Smooth muscle cell (in vitro differentiated cells): Measurements from ENCODE around the gene MLLT6. TPM values are rescaled to one million over a fixed set of nuclear protein-coding genes. Genes with fewer than 3 reads are reported as not detected.

Experiments used
- DNase-seq: peaks from one replicate; lab custom pipeline; 2025; ENCODE audit not compliant: unreplicated experiment; lab: John Stamatoyannopoulos, UW
- H2AFZ ChIP-seq: fragments of 200-600 bp; sonication (generic); 2 replicates; pipeline ENCODE4 v1.6.0; 2016; ENCODE audit warnings: antibody characterized with exemption, low read depth, mild to moderate bottlenecking
- H3F3A ChIP-seq: fragments of 200-600 bp; sonication (generic); 2 replicates; pipeline ENCODE4 v1.6.0; 2017; ENCODE audit warnings: antibody characterized with exemption, low read depth
- H3K27ac ChIP-seq: fragments of 200-600 bp; sonication (generic); 2 replicates; pipeline ENCODE4 v1.5.1; 2016; ENCODE audit warnings: low read depth, mild to moderate bottlenecking
- H3K27me3 ChIP-seq: fragments of 200-600 bp; sonication (generic); 2 replicates; pipeline ENCODE4 v1.6.1; 2016; ENCODE audit warnings: low read depth, mild to moderate bottlenecking
- H3K36me3 ChIP-seq: fragments of 200-600 bp; sonication (generic); 2 replicates; pipeline ENCODE4 v1.5.1; 2016; ENCODE audit warnings: low read depth
- H3K4me1 ChIP-seq: fragments of 200-600 bp; sonication (generic); 2 replicates; pipeline ENCODE4 v1.5.1; 2016; ENCODE audit warnings: low read depth
- H3K4me2 ChIP-seq: fragments of 200-600 bp; sonication (generic); 2 replicates; pipeline ENCODE4 v1.6.0; 2016; ENCODE audit warnings: mild to moderate bottlenecking
- H3K4me3 ChIP-seq: fragments of 200-600 bp; sonication (generic); 2 replicates; pipeline ENCODE4 v1.5.1; 2016; ENCODE audit warnings: mild to moderate bottlenecking
- H3K79me2 ChIP-seq: fragments of 200-600 bp; sonication (generic); 2 replicates; pipeline ENCODE4 v1.6.0; 2016; ENCODE audit warnings: low read depth, mild to moderate bottlenecking
- H3K9ac ChIP-seq: fragments of 200-600 bp; sonication (generic); 2 replicates; pipeline ENCODE4 v1.6.0; 2016; ENCODE audit warnings: low read depth
- H3K9me3 ChIP-seq: fragments of 200-600 bp; sonication (generic); replicated peaks from 2 replicates; pipeline ENCODE4 v1.5.1; 2016; ENCODE audit warnings: low read depth
- H4K20me1 ChIP-seq: fragments of 200-600 bp; sonication (generic); 2 replicates; pipeline ENCODE4 v1.6.0; 2016; ENCODE audit warnings: low read depth
- WGBS: methylation state at CpG from one replicate; pipeline ENCODE4 v1.1.7; 2016; ENCODE audit warnings: low lambda C conversion rate; 5-methylcytosine and 5-hydroxymethylcytosine counted together
- polyA plus RNA-seq: library from polyadenylated mRNA; unstranded; fragments of >200 nt; fragmentation: Nextera tagmentation; extraction: Ambion mirVana; gene quantifications from 2 replicates; pipeline ENCODE4 v1.2.1, GENCODE V29; 2016
- total RNA-seq: library from RNA; depleted of rRNA; stranded (reverse); fragments of >200 nt; gene quantifications from 2 replicates; pipeline ENCODE4 v1.2.3, GENCODE V29; 2014
- TF ChIP-seq, protein P1 (sequence below): fragments of 200-600 bp; sonication (generic); IDR thresholded peaks from 2 replicates; pipeline ENCODE4 v1.5.1; 2017; ENCODE audit warnings: borderline replicate concordance, mild to moderate bottlenecking, antibody characterized with exemption; ENCODE audit not compliant: insufficient read depth, poor library complexity, severe bottlenecking

The MLLT6 gene
- total and polyA plus RNA-seq, 2 experiments from 2014 or later: 4.6 to 11.2 TPM

GRCh38 chr17:38709864-38710603 is 5.0 kb downstream of the MLLT6 start:
- Histone ChIP-seq H3K4me2 (no peak overlapping the region), H3K4me3 (no peak overlapping the region), H3K27ac (no peak overlapping the region), H2AFZ (no peak overlapping the region), H4K20me1 (peaks cover 22% of the 10 kb centered on the region), H3K9me3 (no peaks in the 10 kb centered on the region), H3K27me3 (no peaks in the 10 kb centered on the region), H3K79me2 (no peaks in the 10 kb centered on the region), H3K4me1 (peaks cover 5% of the 10 kb centered on the region), H3K36me3 (no peaks in the 10 kb centered on the region), H3K9ac (no peak overlapping the region), H3F3A (no peaks in the 10 kb centered on the region)
- DNase-seq: no peak
- WGBS: 91% methylated on average over 13 of the region's 13 CpGs
- TF ChIP-seq, protein P1, sequence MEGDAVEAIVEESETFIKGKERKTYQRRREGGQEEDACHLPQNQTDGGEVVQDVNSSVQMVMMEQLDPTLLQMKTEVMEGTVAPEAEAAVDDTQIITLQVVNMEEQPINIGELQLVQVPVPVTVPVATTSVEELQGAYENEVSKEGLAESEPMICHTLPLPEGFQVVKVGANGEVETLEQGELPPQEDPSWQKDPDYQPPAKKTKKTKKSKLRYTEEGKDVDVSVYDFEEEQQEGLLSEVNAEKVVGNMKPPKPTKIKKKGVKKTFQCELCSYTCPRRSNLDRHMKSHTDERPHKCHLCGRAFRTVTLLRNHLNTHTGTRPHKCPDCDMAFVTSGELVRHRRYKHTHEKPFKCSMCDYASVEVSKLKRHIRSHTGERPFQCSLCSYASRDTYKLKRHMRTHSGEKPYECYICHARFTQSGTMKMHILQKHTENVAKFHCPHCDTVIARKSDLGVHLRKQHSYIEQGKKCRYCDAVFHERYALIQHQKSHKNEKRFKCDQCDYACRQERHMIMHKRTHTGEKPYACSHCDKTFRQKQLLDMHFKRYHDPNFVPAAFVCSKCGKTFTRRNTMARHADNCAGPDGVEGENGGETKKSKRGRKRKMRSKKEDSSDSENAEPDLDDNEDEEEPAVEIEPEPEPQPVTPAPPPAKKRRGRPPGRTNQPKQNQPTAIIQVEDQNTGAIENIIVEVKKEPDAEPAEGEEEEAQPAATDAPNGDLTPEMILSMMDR: no peak

DNA sequence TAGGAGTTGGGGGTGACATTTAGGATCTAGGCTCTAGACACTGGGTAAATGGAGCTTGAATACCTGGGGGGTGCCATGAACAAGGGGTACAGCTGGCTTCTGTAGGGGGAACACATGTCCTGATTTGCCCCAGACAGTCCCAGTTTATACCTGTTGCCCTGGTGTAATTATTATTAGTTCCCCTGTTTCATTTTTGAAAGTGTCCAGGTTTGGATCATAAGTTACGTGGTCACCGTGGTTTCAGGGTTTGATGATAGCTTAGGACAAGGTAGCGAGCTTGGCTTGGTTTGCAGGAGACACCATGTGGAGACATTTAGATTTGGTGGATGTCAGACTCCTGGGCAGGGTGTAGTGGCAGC is 5.5 kb downstream of the MLLT6 start:
- Histone ChIP-seq H3K4me1 (peaks cover 5% of the 10 kb centered on the region), H2AFZ (no peak overlapping the region), H3F3A (no peaks in the 10 kb centered on the region), H3K9ac (no peak overlapping the region), H3K4me2 (no peak overlapping the region), H3K9me3 (no peaks in the 10 kb centered on the region), H3K36me3 (no peaks in the 10 kb centered on the region), H3K4me3 (no peak overlapping the region), H4K20me1 (peaks cover 22% of the 10 kb centered on the region), H3K27ac (no peak overlapping the region), H3K27me3 (no peaks in the 10 kb centered on the region), H3K79me2 (no peaks in the 10 kb centered on the region)
- no peak for DNase-seq
- TF ChIP-seq, protein P1: no peak
- 98% methylated on average over 3 of the region's 3 CpGs for WGBS

GRCh38 chr17:38710985-38711384 is 5.9 kb downstream of the MLLT6 start:
- WGBS: 86% methylated on average over 5 of the region's 5 CpGs
- Histone ChIP-seq H3K4me3 (no peak overlapping the region), H4K20me1 (peaks cover 22% of the 10 kb centered on the region), H3K27me3 (no peaks in the 10 kb centered on the region), H3K36me3 (no peaks in the 10 kb centered on the region), H3K4me1 (peaks cover 5% of the 10 kb centered on the region), H3K9ac (no peak overlapping the region), H3F3A (no peaks in the 10 kb centered on the region), H3K79me2 (no peaks in the 10 kb centered on the region), H3K27ac (no peak overlapping the region), H3K4me2 (no peak overlapping the region), H2AFZ (no peak overlapping the region), H3K9me3 (no peaks in the 10 kb centered on the region)
- TF ChIP-seq, protein P1: no peak
- DNase-seq: no peak
